Measurements from ENCODE around the gene OVAAL.

Gene OVAAL

GRCh38 chr1:180571060-180571831 lies 12.5 kb downstream of the OVAAL start:
- no peak for DNase-seq

GRCh38 chr1:180571832-180572636 lies 13.3 kb downstream of the OVAAL start:
- DNase-seq: no peak

- no peak for DNase-seq
Observed at GRCh38 chr1:180572760-180573159, 14.0 kb downstream of the OVAAL start.

- no peak for DNase-seq
Observed at GRCh38 chr1:180574031-180574713, 15.4 kb downstream of the OVAAL start.

GRCh38 chr1:180577361-180577760 lies 18.6 kb downstream of the OVAAL start:
- no peak for DNase-seq

GRCh38 chr1:180579961-180580611 lies 21.3 kb downstream of the OVAAL start:
- DNase-seq: peak; percentile 30

GRCh38 chr1:180581635-180582039 lies 22.9 kb downstream of the OVAAL start:
- no peak for DNase-seq

- DNase-seq: no peak
Observed at GRCh38 chr1:180584869-180585268, 26.1 kb downstream of the OVAAL start.

- no peak for DNase-seq
Observed at GRCh38 chr1:180585994-180586359, 27.2 kb downstream of the OVAAL start.

- DNase-seq: peak; percentile 66
Observed at GRCh38 chr1:180586671-180587155, 27.9 kb downstream of the OVAAL start.

GRCh38 chr1:180588121-180588520 lies 29.4 kb downstream of the OVAAL start:
- DNase-seq: no peak

- DNase-seq: no peak
Observed at GRCh38 chr1:180590889-180591288, 32.1 kb downstream of the OVAAL start.

GRCh38 chr1:180593382-180593781 lies 34.6 kb downstream of the OVAAL start:
- DNase-seq: no peak

GRCh38 chr1:180594723-180595122 lies 36.0 kb downstream of the OVAAL start:
- peak; percentile 77 for DNase-seq

GRCh38 chr1:180595966-180596365 lies 37.2 kb downstream of the OVAAL start:
- no peak for DNase-seq

- DNase-seq: no peak
Observed at GRCh38 chr1:180597520-180597919, 38.8 kb downstream of the OVAAL start.

- DNase-seq: no peak
Observed at GRCh38 chr1:180598333-180598974, 39.7 kb downstream of the OVAAL start.

GRCh38 chr1:180600343-180600742 lies 41.6 kb downstream of the OVAAL start:
- DNase-seq: no peak

GRCh38 chr1:180601512-180601911 lies 42.7 kb downstream of the OVAAL start:
- DNase-seq: no peak

- DNase-seq: no peak
Observed at GRCh38 chr1:180603223-180603849, 44.6 kb downstream of the OVAAL start.

- DNase-seq: no peak
Observed at GRCh38 chr1:180603850-180604226, 45.1 kb downstream of the OVAAL start.

- DNase-seq: no peak
Observed at GRCh38 chr1:180606155-180606554, 47.4 kb downstream of the OVAAL start.

Data from NCI-H774 (cell line).